ENCODE measurements around the gene TIGAR.
A peak's percentile ranks its signal among the peaks of the same experiment; 100 is the strongest.

TIGAR gene

DNA sequence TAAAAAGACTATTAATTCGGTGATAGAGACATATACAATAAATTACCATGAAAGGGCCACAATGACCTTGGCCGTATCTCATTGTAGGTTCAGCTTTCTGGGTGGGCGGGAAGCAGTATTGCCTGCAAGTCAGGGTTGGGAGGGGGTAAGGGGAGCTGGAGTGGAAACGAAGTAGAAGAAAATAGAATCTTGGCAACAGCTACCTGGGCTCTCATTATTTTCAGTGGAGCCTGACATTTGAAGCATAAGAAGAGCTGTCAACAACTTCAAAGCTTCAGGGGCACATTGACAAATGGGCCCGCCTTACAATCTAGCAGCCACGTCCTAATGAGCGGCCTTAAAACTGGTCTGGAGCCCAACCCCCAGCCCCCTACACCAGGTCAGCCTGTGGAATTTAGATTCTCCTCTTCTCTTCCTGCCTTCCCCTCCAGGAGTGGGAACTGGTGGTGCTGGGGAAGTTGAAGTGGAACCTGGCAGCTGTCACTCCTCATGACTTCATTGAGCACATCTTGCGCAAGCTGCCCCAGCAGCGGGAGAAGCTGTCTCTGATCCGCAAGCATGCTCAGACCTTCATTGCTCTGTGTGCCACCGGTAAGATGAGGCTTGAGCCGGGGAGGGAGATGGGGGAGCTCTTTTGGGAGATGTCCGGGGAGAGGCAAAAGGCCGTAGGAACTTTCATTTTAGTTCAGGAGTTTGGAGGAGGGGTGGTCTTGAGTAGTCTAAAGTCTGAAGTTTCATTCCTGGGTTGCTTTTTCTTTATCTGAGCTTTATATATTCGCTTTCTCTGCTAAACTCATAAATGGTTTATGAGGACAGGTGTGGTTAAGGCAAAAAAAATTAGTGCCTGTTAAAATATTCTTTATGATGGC lies 42.5 kb upstream of the TIGAR start:
- DNase-seq = no peak
- peaks cover 73% of the 10 kb centered on the region for H3K4me1 Mint-ChIP-seq (ENCODE audit: low read depth)
- H3K27me3 Mint-ChIP-seq = no peaks in the 10 kb centered on the region
- H3K9me3 Mint-ChIP-seq = no peaks in the 10 kb centered on the region
- H3K36me3 Mint-ChIP-seq (ENCODE audit: low read depth) = peaks cover 100% of the 10 kb centered on the region
- peak overlapping the region; percentile 95 for H3K4me3 Mint-ChIP-seq
- H3K27ac Mint-ChIP-seq = peak overlapping the region; percentile 100

DNA sequence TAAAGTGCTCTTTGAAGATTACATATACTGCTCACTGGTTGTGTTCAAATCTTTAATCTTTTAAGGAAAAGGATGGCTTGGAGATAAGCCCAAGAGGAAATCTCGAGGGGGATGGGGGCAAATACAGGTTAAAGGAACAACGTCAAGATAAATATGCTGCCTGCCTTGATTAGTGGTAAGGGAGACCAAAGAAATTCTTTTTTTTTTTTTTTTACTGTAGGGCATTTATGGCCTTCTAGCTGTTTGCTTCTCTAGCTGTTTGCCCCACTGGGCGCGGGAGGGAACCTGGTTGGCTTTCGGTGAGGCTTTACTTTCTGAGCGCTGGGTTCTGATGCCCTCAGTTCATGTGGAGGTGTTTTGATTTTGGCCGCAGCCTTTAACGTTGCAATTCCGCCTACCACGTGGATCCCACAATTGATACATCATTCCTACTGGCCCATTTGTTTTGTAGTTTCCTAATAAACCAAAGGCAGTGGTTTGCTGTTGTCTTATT lies 41.8 kb upstream of the TIGAR start:
- H3K27ac Mint-ChIP-seq = peak overlapping the region; percentile 100
- H3K4me3 Mint-ChIP-seq = peak overlapping the region; percentile 95
- no peaks in the 10 kb centered on the region for H3K9me3 Mint-ChIP-seq
- no peak for DNase-seq
- no peaks in the 10 kb centered on the region for H3K27me3 Mint-ChIP-seq
- peaks cover 100% of the 10 kb centered on the region for H3K36me3 Mint-ChIP-seq (ENCODE audit: low read depth)
- H3K4me1 Mint-ChIP-seq (ENCODE audit: low read depth) = peaks cover 80% of the 10 kb centered on the region

DNA sequence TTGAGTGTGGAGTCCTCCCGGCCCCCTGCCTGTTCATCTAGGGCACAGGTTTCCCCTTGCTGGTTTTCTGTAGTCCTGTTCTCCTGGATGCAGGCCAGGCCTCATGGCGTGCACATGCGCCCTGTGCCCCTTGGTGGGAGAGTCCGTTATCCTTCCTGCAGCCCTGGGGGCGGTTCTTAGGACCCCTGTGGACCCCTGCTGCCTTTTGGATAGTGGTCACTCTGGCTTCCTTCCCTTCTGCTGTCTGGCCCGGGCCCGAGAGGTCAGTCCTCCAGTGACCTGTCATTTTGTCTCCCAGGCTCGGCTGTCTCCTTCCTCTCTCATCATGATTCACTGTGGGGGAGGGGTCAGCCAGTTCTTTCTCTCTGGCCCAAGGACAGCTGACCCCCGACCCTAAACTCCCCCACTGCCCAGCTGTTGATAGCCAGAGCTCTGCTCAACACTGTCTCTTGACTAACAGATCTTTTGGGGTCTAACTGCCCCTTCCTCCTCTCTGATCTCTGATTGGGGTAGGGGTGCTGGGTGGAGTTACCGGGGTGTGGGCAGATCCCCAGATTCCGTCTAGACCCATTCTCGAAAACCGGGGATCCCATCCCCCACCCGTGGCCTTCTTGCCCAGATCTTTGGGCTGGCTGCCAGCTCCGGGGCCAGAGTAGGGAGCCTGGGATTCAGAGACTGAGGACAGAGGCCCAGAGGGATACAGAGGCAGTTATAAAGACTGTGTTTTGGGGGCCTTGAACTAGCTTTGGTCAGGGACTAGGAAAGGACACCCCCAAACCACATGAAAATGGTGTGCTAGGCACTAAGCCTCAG lies 40.5 kb upstream of the TIGAR start:
- Mint-ChIP-seq H3K27me3 (no peaks in the 10 kb centered on the region), H3K36me3 (ENCODE audit: low read depth) (peaks cover 100% of the 10 kb centered on the region), H3K4me3 (peak overlapping the region; percentile 95), H3K4me1 (ENCODE audit: low read depth) (peaks cover 93% of the 10 kb centered on the region), H3K9me3 (no peaks in the 10 kb centered on the region), H3K27ac (peak overlapping the region; percentile 100)
- no peak for DNase-seq

DNA sequence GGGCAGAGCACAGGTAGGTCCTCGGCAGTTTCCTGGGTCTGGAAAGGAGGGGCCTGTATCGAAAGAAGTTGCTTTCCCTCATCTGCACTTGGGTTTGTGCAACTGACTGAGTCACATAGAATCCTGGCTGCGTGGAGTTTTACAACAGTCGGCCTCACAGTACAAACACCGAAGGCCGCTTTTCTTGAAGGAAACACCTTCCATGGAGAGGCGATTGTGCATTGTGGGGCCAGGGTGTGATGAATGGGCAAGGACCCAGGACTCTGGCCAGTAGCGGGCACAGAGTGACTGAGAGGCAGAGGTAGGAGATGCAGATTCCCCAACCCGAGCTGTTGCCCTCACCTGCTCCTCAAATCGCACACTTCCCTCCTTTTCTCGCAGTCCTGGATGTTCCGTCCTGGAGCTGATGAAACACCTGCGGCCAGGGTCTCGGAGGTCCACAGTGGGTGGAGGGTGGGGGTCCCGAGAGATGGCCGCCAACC lies 39.8 kb upstream of the TIGAR start:
- peak overlapping the region; percentile 7 for H3K4me3 Mint-ChIP-seq
- H3K9me3 Mint-ChIP-seq = no peaks in the 10 kb centered on the region
- H3K27me3 Mint-ChIP-seq = no peaks in the 10 kb centered on the region
- H3K27ac Mint-ChIP-seq = peak overlapping the region; percentile 100
- peaks cover 100% of the 10 kb centered on the region for H3K36me3 Mint-ChIP-seq (ENCODE audit: low read depth)
- DNase-seq = no peak
- peaks cover 96% of the 10 kb centered on the region for H3K4me1 Mint-ChIP-seq (ENCODE audit: low read depth)

DNA sequence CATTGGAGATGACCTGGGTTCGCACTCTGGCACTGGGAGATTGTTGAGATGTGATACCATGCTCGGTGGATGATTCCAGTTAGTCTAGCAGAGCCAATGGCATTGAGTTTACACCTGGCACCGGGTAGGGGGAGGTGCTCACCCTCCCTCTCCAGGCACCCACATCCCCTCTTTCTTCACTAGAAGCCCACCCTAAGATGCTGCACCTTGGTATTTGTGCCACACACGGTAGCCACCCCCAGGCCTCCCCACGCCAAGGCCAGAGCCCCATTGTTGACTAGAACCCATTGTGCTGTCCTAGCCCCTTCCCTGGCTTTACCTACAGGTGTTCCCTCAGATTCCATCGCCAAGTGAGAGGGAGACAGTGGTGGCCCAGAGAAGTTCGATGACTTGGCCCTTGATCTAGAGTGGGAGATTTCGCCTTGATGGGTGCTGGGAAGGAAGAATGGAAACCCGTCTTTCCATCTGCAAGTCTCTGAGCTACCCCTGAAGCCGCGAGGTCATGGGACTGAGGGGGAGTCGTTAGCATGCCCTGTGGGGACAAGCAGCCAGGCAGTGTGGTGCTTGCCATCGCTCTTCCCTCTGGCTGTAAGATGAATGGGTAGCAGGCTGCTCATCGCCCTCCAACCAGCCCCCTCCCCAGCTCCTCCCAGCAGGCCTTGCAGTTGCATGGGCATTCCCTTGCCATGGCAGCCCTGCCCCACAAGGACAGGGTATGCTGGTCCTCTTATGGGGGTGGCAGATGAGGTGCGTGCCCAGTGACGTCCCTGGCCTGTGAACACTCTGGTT lies 38.7 kb upstream of the TIGAR start:
- Mint-ChIP-seq H3K9me3 (no peaks in the 10 kb centered on the region), H3K36me3 (ENCODE audit: low read depth) (peaks cover 100% of the 10 kb centered on the region), H3K27ac (peak overlapping the region; percentile 85), H3K4me1 (ENCODE audit: low read depth) (peaks cover 98% of the 10 kb centered on the region), H3K27me3 (no peaks in the 10 kb centered on the region), H3K4me3 (peak overlapping the region; percentile 6)
- no peak for DNase-seq

DNA sequence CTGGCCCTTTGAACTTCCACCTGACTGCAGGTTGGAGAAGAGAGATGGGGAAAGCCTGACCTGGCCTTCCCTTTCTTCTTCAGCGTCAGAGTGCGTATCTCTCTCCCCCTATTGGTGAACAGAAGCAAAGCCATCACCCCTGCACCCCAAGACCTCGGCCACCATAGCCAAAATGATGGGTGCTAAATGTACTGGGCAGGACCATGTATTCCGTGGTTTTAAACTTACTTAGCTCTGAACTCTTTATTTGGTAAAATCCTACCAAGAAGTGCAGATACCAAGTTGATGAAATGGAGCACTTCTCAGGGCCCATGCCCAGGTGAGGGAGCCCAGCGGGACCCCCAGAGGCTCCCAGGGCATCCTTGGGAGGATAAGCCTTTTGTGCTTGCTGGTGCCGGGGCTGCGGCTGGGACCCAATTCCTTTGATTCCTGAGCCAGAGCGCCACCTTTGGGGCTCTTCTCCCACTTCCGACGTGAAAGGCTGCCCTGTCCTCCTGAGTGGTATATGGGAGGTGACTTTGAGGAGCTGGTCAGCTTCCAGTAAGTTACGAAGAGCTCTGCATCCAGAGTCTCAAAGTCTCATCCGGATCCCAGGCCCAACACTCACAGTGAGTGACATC lies 38.0 kb upstream of the TIGAR start:
- H3K36me3 Mint-ChIP-seq (ENCODE audit: low read depth) = peaks cover 100% of the 10 kb centered on the region
- no peaks in the 10 kb centered on the region for H3K9me3 Mint-ChIP-seq
- no peak for DNase-seq
- peak overlapping the region; percentile 90 for H3K27ac Mint-ChIP-seq
- peak overlapping the region; percentile 8 for H3K4me3 Mint-ChIP-seq
- H3K4me1 Mint-ChIP-seq (ENCODE audit: low read depth) = peaks cover 98% of the 10 kb centered on the region
- no peaks in the 10 kb centered on the region for H3K27me3 Mint-ChIP-seq

DNA sequence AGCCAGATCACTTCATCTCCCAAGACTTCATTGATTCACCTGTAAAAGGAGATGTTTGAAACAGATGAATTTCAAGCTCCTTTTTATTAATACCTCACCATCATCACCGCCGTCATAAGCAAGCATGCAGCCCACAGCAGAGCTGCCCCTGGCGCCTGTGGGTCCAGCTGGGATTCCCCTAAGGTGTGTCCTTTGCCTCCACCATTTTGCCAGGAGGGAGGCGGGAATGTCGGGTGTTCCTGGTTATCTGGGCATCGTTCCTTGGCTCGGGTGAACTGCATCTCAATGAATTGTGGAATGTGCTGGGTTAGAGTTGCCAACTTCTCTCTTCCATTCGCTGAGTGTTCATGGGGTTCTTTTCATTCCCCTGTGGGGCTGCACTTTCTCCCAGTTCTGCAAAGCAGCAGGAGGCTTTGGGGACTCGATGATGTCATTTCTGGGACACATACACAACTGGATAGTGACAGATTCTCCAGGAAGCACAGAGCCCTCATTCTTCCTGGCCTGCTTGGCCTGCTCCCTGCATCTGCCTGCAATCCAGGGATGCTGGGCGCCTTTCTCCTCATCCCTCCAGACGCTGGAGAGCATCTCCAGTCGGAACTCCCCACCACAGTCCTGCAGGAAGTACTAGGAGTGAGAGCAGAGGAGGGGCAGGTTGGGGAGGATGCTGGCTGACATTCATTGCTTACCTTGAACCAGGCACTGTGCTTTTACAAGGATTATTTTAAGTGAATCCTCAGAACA lies 37.3 kb upstream of the TIGAR start:
- DNase-seq = no peak
- no peaks in the 10 kb centered on the region for H3K27me3 Mint-ChIP-seq
- H3K36me3 Mint-ChIP-seq (ENCODE audit: low read depth) = peaks cover 100% of the 10 kb centered on the region
- peak overlapping the region; percentile 23 for H3K4me3 Mint-ChIP-seq
- H3K27ac Mint-ChIP-seq = peak overlapping the region; percentile 90
- no peaks in the 10 kb centered on the region for H3K9me3 Mint-ChIP-seq
- peaks cover 98% of the 10 kb centered on the region for H3K4me1 Mint-ChIP-seq (ENCODE audit: low read depth)

DNA sequence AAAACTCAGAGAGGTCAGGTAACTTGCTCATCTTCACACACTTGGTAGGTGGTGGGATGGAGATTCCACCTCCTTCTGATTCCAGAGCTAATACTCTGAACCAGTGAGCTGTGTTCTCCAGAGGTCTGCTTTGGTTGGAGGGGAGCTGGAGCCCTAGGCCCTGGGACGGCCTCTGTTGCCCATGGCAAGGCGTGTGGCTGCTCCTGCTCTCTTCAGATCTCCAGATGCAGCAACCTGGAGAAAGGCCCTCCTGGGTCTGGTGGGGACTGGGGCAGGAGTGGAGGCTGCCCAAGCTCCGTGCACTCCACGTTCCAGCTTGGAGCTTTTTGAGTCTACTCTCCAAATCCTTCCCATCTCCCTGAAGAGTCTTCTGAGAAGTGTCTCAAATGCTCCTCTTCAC lies 36.7 kb upstream of the TIGAR start:
- Mint-ChIP-seq H3K4me1 (ENCODE audit: low read depth) (peaks cover 98% of the 10 kb centered on the region), H3K27me3 (no peaks in the 10 kb centered on the region), H3K9me3 (no peaks in the 10 kb centered on the region), H3K4me3 (no peak overlapping the region), H3K36me3 (ENCODE audit: low read depth) (peaks cover 100% of the 10 kb centered on the region), H3K27ac (peak overlapping the region; percentile 90)
- no peak for DNase-seq

DNA sequence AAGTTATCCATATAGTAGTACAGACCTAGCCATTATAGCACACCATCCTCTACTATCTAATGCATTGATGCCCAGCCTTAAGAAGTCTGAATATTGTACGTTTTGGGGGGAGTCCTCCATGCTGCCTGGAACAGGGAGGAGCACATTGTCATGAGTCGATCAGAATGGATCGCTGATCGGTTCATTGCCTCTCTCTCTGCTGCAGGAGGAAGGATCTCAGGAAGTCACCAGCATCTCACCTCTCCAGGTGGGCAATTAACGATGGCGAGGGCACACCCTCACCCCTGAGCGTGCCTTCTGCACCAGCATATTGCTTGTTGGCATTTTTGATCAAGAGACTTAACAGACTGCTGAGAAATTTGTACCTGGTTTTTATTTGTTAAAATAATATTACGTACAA lies 35.9 kb upstream of the TIGAR start:
- Mint-ChIP-seq H3K9me3 (no peaks in the 10 kb centered on the region), H3K27me3 (no peaks in the 10 kb centered on the region), H3K27ac (peak overlapping the region; percentile 90), H3K4me3 (peak overlapping the region; percentile 16), H3K36me3 (ENCODE audit: low read depth) (peaks cover 100% of the 10 kb centered on the region), H3K4me1 (ENCODE audit: low read depth) (peaks cover 97% of the 10 kb centered on the region)
- no peak for DNase-seq

- Mint-ChIP-seq H3K36me3 (ENCODE audit: low read depth) (peaks cover 100% of the 10 kb centered on the region), H3K27me3 (no peaks in the 10 kb centered on the region), H3K4me1 (ENCODE audit: low read depth) (peaks cover 97% of the 10 kb centered on the region), H3K4me3 (peak overlapping the region; percentile 32), H3K9me3 (no peaks in the 10 kb centered on the region), H3K27ac (peak overlapping the region; percentile 91)
- DNase-seq = peak; percentile 30
Measured at GRCh38 chr12:4286228-4286627, 34.8 kb upstream of the TIGAR start.

- Mint-ChIP-seq H3K27ac (peak overlapping the region; percentile 91), H3K36me3 (ENCODE audit: low read depth) (peaks cover 100% of the 10 kb centered on the region), H3K27me3 (no peaks in the 10 kb centered on the region), H3K9me3 (no peaks in the 10 kb centered on the region), H3K4me3 (peak overlapping the region; percentile 29), H3K4me1 (ENCODE audit: low read depth) (peaks cover 98% of the 10 kb centered on the region)
- DNase-seq = peak; percentile 35
Measured at GRCh38 chr12:4286771-4287317, 34.2 kb upstream of the TIGAR start.

- H3K4me1 Mint-ChIP-seq (ENCODE audit: low read depth) = peaks cover 97% of the 10 kb centered on the region
- DNase-seq = peak; percentile 53
- H3K4me3 Mint-ChIP-seq = peak overlapping the region; percentile 34
- peak overlapping the region; percentile 91 for H3K27ac Mint-ChIP-seq
- no peaks in the 10 kb centered on the region for H3K27me3 Mint-ChIP-seq
- no peaks in the 10 kb centered on the region for H3K9me3 Mint-ChIP-seq
- H3K36me3 Mint-ChIP-seq (ENCODE audit: low read depth) = peaks cover 100% of the 10 kb centered on the region
Measured at GRCh38 chr12:4287325-4288211, 33.4 kb upstream of the TIGAR start.
